GM12873 (cell line): ENCODE data around the gene PCDHA8.

Source experiments
- TF ChIP-seq, protein P1 (sequence below): IDR thresholded peaks from 2 replicates; pipeline ENCODE4 v1.5.1; 2012; ENCODE audit warnings: low read depth, mild to moderate bottlenecking, moderate library complexity, low read length, control low read depth; ENCODE audit not compliant: insufficient read depth; ENCODE audit errors: missing control alignments

The PCDHA8 gene

DNA sequence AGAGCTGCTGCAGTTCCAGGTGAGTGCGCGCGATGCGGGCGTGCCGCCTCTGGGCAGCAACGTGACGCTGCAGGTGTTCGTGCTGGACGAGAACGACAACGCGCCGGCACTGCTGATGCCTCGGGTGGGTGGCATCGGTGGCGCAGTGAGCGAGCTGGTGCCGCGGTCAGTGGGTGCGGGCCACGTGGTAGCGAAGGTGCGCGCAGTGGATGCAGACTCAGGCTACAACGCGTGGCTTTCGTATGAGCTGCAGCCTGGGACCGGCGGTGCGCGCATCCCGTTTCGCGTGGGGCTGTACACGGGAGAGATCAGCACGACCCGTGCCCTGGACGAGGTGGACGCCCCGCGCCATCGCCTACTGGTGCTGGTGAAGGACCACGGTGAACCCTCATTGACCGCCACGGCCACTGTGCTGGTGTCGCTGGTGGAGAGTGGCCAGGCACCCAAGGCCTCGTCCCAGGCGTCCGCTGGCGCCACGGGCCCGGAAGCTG is 38.2 kb upstream of the PCDHA8 start:
- TF ChIP-seq, protein P1, sequence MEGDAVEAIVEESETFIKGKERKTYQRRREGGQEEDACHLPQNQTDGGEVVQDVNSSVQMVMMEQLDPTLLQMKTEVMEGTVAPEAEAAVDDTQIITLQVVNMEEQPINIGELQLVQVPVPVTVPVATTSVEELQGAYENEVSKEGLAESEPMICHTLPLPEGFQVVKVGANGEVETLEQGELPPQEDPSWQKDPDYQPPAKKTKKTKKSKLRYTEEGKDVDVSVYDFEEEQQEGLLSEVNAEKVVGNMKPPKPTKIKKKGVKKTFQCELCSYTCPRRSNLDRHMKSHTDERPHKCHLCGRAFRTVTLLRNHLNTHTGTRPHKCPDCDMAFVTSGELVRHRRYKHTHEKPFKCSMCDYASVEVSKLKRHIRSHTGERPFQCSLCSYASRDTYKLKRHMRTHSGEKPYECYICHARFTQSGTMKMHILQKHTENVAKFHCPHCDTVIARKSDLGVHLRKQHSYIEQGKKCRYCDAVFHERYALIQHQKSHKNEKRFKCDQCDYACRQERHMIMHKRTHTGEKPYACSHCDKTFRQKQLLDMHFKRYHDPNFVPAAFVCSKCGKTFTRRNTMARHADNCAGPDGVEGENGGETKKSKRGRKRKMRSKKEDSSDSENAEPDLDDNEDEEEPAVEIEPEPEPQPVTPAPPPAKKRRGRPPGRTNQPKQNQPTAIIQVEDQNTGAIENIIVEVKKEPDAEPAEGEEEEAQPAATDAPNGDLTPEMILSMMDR = no peak

DNA sequence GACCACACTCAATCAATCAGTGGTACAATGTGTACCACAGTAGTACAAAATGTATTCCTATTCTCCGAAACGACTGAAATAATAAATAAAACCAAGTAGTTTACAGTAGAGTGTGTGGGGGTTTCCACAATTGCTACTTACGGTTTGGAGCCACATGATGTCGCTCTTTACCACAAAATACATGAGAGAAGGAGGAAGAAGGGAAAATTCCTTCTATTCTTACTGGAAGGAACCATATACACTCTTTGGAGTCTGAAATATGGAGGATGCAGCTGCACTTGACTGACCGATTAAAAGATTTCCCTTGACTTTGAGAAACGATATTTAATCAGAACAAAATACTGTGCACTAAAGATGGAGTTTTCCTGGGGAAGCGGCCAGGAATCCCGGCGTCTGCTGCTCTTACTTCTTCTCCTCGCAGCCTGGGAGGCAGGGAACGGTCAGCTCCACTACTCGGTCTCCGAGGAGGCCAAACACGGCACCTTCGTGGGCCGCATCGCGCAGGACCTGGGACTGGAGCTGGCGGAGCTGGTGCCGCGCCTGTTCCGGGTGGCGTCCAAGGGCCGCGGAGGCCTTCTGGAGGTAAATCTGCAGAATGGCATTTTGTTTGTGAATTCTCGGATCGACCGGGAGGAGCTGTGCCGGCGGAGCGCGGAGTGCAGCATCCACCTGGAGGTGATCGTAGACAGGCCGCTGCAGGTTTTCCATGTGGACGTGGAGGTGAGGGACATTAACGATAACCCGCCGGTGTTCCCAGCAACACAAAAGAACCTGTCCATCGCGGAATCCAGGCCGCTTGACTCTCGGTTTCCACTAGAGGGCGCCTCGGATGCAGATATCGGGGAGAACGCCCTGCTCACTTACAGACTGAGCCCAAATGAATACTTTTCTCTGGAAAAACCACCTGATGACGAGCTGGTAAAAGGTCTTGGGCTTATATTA is 33.9 kb upstream of the PCDHA8 start, which contains the start of gene PCDHA4:
TSS of gene PCDHA4 (plus strand) at position 235 of the 942 bp plus-strand sequence.
- TF ChIP-seq, protein P1 = peak; percentile 57

DNA sequence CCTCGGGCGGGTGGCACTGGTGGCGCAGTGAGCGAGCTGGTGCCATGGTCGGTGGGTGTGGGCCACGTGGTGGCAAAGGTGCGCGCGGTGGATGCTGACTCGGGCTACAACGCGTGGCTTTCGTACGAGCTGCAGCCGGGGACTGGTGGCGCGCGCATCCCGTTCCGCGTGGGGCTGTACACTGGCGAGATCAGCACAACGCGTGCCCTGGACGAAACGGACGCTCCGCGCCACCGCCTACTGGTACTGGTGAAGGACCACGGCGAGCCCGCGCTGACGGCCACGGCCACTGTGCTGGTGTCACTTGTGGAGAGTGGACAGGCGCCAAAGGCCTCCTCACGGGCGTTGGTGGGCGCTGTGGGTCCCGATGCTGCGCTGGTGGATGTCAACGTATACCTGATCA is 32.1 kb upstream of the PCDHA8 start:
- TF ChIP-seq, protein P1 = no peak

DNA sequence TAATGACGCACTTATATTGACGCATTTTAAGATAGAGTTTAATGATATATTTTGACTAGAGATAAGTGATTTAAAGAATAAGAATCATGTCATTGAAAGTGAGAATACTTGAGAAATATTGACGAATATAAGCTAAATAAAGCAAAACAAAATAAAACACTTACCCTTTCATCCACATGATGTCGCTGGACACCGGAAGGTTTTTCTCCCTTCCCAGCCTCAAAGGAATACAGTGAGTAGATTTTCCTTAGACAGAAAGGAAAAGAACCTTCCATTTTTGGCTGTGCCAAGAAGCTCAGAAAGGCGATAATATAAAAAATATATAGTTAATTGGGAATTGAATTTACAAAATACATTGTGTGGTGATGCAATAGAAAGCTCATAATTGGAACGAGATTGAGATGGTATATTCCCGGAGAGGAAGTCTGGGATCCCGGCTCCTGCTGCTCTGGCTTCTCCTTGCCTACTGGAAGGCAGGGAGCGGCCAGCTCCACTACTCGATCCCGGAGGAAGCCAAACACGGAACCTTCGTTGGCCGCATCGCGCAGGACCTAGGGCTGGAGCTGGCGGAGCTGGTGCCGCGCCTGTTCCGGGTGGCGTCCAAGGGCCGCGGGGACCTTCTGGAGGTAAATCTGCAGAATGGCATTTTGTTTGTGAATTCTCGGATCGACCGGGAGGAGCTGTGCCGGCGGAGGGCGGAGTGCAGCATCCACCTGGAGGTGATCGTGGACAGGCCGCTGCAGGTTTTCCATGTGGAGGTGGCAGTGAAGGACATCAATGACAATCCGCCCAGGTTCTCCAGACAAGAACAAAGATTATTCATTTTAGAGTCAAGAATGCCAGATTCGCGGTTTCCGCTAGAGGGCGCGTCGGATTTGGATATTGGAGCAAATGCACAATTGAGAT is 19.4 kb upstream of the PCDHA8 start, which contains the start of gene PCDHA5:
TSS of gene PCDHA5 (plus strand) at position 239 of the 906 bp plus-strand sequence.
- TF ChIP-seq, protein P1 = peak; percentile 26

DNA sequence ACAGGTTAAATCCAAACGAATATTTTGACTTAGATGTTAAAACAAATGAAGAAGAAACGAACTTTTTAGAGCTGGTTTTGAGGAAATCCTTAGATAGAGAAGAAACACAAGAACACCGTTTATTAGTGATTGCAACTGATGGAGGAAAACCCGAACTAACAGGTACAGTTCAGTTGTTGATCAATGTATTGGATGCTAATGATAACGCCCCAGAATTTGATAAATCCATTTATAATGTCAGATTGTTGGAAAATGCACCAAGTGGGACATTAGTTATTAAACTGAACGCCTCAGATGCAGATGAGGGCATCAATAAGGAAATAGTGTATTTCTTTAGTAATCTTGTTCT is 18.7 kb upstream of the PCDHA8 start:
- TF ChIP-seq, protein P1 = no peak

DNA sequence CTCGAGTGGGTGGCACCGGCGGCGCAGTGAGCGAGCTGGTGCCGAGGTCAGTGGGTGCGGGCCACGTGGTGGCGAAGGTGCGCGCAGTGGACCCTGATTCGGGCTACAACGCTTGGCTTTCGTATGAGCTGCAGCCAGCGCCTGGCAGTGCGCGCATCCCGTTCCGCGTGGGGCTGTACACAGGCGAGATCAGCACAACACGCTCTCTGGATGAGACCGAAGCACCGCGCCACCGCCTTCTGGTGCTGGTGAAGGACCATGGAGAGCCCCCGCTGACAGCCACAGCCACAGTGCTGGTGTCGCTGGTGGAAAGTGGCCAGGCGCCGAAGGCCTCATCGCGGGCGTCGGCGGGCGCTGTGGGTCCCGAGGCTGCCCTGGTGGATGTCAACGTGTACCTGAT is 17.5 kb upstream of the PCDHA8 start:
- TF ChIP-seq, protein P1 = no peak

DNA sequence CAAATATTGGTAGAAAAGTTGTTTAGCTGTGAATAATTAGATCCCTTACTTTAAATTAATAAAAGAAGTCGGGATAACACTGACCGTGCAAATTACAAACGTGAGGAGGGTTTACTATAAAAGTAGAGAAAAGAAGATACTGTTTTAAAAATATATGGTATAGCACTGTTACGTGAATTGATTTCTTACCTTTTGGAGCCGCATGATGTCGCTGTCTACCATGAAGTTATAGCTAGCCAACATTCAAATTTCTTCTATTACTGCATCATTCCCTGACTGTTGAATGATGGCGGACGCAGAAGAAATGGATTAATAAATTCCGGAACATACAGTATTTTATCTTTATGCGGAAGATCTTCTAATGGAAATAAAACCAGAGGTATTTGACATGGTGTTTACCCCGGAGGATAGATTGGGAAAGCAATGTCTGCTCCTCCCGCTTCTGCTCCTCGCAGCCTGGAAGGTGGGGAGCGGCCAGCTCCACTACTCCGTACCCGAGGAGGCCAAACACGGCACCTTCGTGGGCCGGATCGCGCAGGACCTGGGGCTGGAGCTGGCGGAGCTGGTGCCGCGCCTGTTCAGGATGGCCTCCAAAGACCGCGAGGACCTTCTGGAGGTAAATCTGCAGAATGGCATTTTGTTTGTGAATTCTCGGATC is 13.2 kb upstream of the PCDHA8 start, which contains the start of gene PCDHA6:
TSS of gene PCDHA6 (plus strand) at position 257 of the 658 bp plus-strand sequence. CDS start at position 389, 132 bp downstream.
- TF ChIP-seq, protein P1 = no peak
